Tibial nerve (tissue), 4 donors: ENCODE results near the gene RHAG. TPM values are rescaled to one million over a fixed set of nuclear protein-coding genes. Genes with fewer than 3 reads are reported as not detected.

Experiments
- DNase-seq, 2 donors: peaks; one replicate each; pipeline ENCODE4 v3.0.0-alpha.2; 2019; ENCODE audit warnings: low spot score in 2 of 2
- H3K27ac ChIP-seq, 4 donors: fragments of 200-600 bp; sonication (generic) in 3 of 4; one replicate each; pipeline ENCODE4 v1.5.1; 2017 to 2019; ENCODE audit warnings: mild to moderate bottlenecking in 1 of 4
- H3K27me3 ChIP-seq, 2 donors: fragments of 200-600 bp; sonication (generic) in 1 of 2; one replicate each; pipeline versions ENCODE4 v1.5.1 to v1.6.0; 2017 to 2019
- H3K36me3 ChIP-seq, 3 donors: fragments of 200-600 bp; sonication (generic); one replicate each; pipeline ENCODE4 v1.5.1; 2018 to 2019
- H3K4me1 ChIP-seq, 4 donors: fragments of 200-600 bp; sonication (generic) in 3 of 4; one replicate each; pipeline ENCODE4 v1.5.1; 2017 to 2019
- H3K4me3 ChIP-seq, 4 donors: fragments of 200-600 bp; sonication (generic) in 3 of 4; one replicate each; pipeline ENCODE4 v1.5.1; 2017 to 2019; ENCODE audit warnings: mild to moderate bottlenecking in 1 of 4, moderate library complexity in 1 of 4
- H3K9me3 ChIP-seq, 4 donors: fragments of 200-600 bp; sonication (generic) in 3 of 4; one replicate each; pipeline ENCODE4 v1.5.1; 2017 to 2019
- CTCF ChIP-seq, 5 experiments: fragments of 200-600 bp in 3 of 5; fragments of 450-650 bp in 2 of 5; sonication (generic) in 3 of 5; IDR thresholded peaks; one replicate each; pipeline ENCODE4 v1.5.1; 2016 to 2019; ENCODE audit warnings: antibody characterized with exemption in 5 of 5, mild to moderate bottlenecking in 3 of 5, moderate library complexity in 2 of 5
- EP300 ChIP-seq, 2 donors: sonication (generic); formaldehyde crosslinking; IDR thresholded peaks; one replicate each; pipeline ENCODE4 v1.6.1; 2017; ENCODE audit warnings: antibody characterized with exemption in 2 of 2, mild to moderate bottlenecking in 1 of 2
- POLR2A ChIP-seq, 2 donors: fragments of 450-650 bp; IDR thresholded peaks; one replicate each; pipeline ENCODE4 v1.6.1; 2017; ENCODE audit warnings: antibody characterized with exemption in 2 of 2, mild to moderate bottlenecking in 2 of 2, moderate library complexity in 2 of 2
- WGBS, 2 donors: methylation state at CpG; one replicate each; pipeline ENCODE4 v1.1.5; 2018; 5-methylcytosine and 5-hydroxymethylcytosine counted together
- total RNA-seq, 4 donors: library from RNA; depleted of rRNA; stranded (reverse); fragments of >200 nt; gene quantifications; one replicate each; pipeline ENCODE4 v1.1.0, GENCODE V29; 2016

RHAG gene
- total RNA-seq, 4 donors from 2014 or later: 0.59 to 2.7 (median 2.1) TPM

- DNase-seq: no peak
- H3K9me3 ChIP-seq: no peaks in the 10 kb centered on the region
- no peak overlapping the region for H3K4me3 ChIP-seq
- no peaks in the 10 kb centered on the region for H3K4me1 ChIP-seq
- no peak for TF ChIP-seq EP300 (IDR thresholded peaks at IDR 0.05)
- TF ChIP-seq CTCF (IDR thresholded peaks at IDR 0.05): no peak
- TF ChIP-seq POLR2A (IDR thresholded peaks at IDR 0.05): no peak
- no peaks in the 10 kb centered on the region for H3K36me3 ChIP-seq
- H3K27ac ChIP-seq: no peak overlapping the region
- 84 to 88% methylated on average over 1 of the region's 1 CpG for WGBS, 2 donors
- no peaks in the 10 kb centered on the region for H3K27me3 ChIP-seq
These were observed 60.0 kb downstream of the RHAG start for GRCh38 chr6:49576618-49577017.

- no peak overlapping the region for H3K4me3 ChIP-seq
- peaks cover 0 to 6% (median 0%) of the 10 kb centered on the region in 4 donors for H3K4me1 ChIP-seq
- WGBS, 2 donors: 53 to 59% methylated on average over 6 of the region's 6 CpGs
- DNase-seq: no peak
- H3K36me3 ChIP-seq: no peaks in the 10 kb centered on the region
- H3K27ac ChIP-seq: no peak overlapping the region
- H3K27me3 ChIP-seq: no peaks in the 10 kb centered on the region
- no peak for TF ChIP-seq EP300 (IDR thresholded peaks at IDR 0.05)
- peak in 1 of 5 experiments; percentile 9 for TF ChIP-seq CTCF (IDR thresholded peaks at IDR 0.05)
- TF ChIP-seq POLR2A (IDR thresholded peaks at IDR 0.05): no peak
- no peaks in the 10 kb centered on the region for H3K9me3 ChIP-seq
These were observed 66.1 kb downstream of the RHAG start for GRCh38 chr6:49570474-49571079.

DNA sequence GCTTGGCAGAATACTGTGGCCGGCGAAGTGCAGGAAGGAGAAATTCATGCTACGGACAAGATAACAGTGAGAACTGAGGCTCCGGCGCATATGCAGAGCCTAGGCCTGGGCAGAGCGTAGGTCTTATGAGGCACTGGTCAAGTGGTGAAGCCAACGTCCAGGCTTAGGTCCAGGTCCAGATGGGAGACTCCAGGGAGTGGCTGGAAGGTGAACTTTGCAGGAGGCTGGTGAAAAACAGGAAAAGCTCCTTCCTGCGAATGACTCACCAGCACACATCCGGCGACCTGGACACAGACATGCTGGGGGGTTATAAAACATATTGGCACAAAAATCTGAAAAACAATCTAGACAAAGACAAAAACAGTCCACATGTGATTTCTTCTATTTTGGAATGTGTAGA is 70.8 kb downstream of the RHAG start:
- peaks cover 0 to 9% (median 0%) of the 10 kb centered on the region in 4 donors for H3K9me3 ChIP-seq
- H3K4me1 ChIP-seq: peaks cover 0 to 1% (median 0%) of the 10 kb centered on the region in 4 donors
- peak in 1 of 2 donors; percentile 27 for TF ChIP-seq EP300 (IDR thresholded peaks at IDR 0.05)
- no peak for TF ChIP-seq CTCF (IDR thresholded peaks at IDR 0.05)
- WGBS, 2 donors: 79 to 88% methylated on average over 10 of the region's 10 CpGs
- DNase-seq: no peak
- no peak overlapping the region for H3K4me3 ChIP-seq
- no peak overlapping the region for H3K27ac ChIP-seq
- H3K36me3 ChIP-seq: no peaks in the 10 kb centered on the region
- H3K27me3 ChIP-seq: peaks cover 0 to 6% of the 10 kb centered on the region in 2 donors

- WGBS, 2 donors: 62 to 64% methylated on average over 2 of the region's 2 CpGs
- TF ChIP-seq EP300 (IDR thresholded peaks at IDR 0.05) (no peak), POLR2A (IDR thresholded peaks at IDR 0.05) (no peak), CTCF (IDR thresholded peaks at IDR 0.05) (no peak)
- no peak overlapping the region for H3K27ac ChIP-seq
These were observed 71.4 kb downstream of the RHAG start for GRCh38 chr6:49565261-49565660.

DNA sequence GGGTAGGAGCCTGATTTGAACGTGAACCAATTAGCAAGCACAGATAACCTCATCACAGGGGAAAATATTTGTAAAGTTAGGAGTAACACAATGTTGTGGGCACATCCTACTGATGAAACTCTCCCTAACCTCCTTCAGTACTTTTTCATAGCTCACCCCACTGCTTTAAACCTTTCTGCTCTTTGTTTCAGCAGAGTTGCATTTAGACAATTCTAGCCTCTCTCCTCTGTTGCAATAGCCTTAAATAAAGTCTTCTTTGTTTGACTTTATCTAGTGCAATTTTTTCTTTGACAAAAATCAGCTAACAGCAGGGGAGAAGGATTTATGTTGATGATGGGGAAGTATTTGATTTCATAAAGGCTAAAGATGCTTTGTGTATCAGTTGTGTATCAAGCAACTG is 72.1 kb downstream of the RHAG start:
- WGBS, 2 donors: 64 to 66% methylated on average over 1 of the region's 1 CpG
- H3K9me3 ChIP-seq: peaks cover 0 to 9% (median 0%) of the 10 kb centered on the region in 4 donors
- DNase-seq: no peak
- H3K4me1 ChIP-seq: no peaks in the 10 kb centered on the region
- no peak overlapping the region for H3K27ac ChIP-seq
- TF ChIP-seq POLR2A (IDR thresholded peaks at IDR 0.05): no peak
- TF ChIP-seq CTCF (IDR thresholded peaks at IDR 0.05): no peak
- TF ChIP-seq EP300 (IDR thresholded peaks at IDR 0.05): no peak
- H3K27me3 ChIP-seq: peaks cover 0 to 6% of the 10 kb centered on the region in 2 donors
- H3K4me3 ChIP-seq: no peak overlapping the region
- H3K36me3 ChIP-seq: no peaks in the 10 kb centered on the region

More at GRCh38 chr6:49565261-49565660, 71.4 kb downstream of the RHAG start:
- peaks cover 0 to 9% (median 0%) of the 10 kb centered on the region in 4 donors for H3K9me3 ChIP-seq
- H3K36me3 ChIP-seq: no peaks in the 10 kb centered on the region
- no peak for DNase-seq
- H3K4me3 ChIP-seq: no peak overlapping the region
- no peaks in the 10 kb centered on the region for H3K4me1 ChIP-seq
- H3K27me3 ChIP-seq: peaks cover 0 to 6% of the 10 kb centered on the region in 2 donors
